HepG2 (cell line): ENCODE measurements around the gene ULBP2.
A peak's percentile ranks its signal among the peaks of the same experiment; 100 is the strongest.

ENCODE experiments used
- ATF3 ChIP-seq: sonication (generic); formaldehyde crosslinking; IDR thresholded peaks from 2 replicates; pipeline ENCODE4 v1.4.0; 2020; ENCODE audit warnings: missing genetic modification reagents
- CTCF ChIP-seq: sonication (generic); formaldehyde crosslinking; IDR thresholded peaks from 2 replicates; pipeline ENCODE4 v1.5.0; 2020; ENCODE audit warnings: mild to moderate bottlenecking, missing genetic modification reagents, moderate library complexity
- NR0B2 ChIP-seq: sonication (generic); formaldehyde crosslinking; IDR thresholded peaks from 2 replicates; pipeline ENCODE4 v1.4.0; 2020; ENCODE audit warnings: mild to moderate bottlenecking, missing genetic modification reagents
- ZNF121 ChIP-seq: sonication (generic); formaldehyde crosslinking; IDR thresholded peaks from 2 replicates; pipeline ENCODE4 v1.5.0; 2020; ENCODE audit warnings: mild to moderate bottlenecking, missing genetic modification reagents

GRCh38 chr6:149925974-149926777 lies 15.6 kb upstream of the ULBP2 start:
- TF ChIP-seq CTCF (CRISPR knock-in tag) = peak; percentile 99
- TF ChIP-seq NR0B2 (CRISPR knock-in tag) = no peak
- no peak for TF ChIP-seq ZNF121 (CRISPR knock-in tag)
- TF ChIP-seq ATF3 (CRISPR knock-in tag) = no peak
